GM18870 (cell line): ENCODE results near the gene HS1BP3.

ENCODE experiments used
- ATAC-seq: cut with Tn5 transposase; IDR thresholded peaks from one replicate; pipeline ENCODE4 v1.9.1; 2021; ENCODE audit warnings: moderate library complexity; ENCODE audit not compliant: unreplicated experiment

The HS1BP3 gene

DNA sequence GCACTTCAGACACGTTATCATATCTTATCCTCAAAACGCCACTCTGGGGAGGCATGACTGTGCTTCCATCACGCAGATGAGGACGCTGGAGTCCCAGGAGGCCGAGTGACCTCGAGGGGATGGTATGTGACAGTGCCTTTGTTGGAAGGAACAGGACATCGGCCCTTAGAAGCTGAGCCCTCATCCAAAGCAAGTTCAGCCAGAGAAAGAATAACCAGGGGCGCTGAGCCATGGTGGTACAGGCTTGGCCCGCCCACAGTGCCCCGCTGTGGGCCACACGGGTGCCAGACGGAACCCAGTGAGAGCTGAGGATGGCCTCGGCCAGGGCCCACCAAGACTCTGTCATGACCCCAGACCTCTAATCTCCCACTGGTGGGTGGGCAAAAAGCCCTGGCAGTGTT is 31.3 kb downstream of the HS1BP3 start:
- ATAC-seq, result no peak

DNA sequence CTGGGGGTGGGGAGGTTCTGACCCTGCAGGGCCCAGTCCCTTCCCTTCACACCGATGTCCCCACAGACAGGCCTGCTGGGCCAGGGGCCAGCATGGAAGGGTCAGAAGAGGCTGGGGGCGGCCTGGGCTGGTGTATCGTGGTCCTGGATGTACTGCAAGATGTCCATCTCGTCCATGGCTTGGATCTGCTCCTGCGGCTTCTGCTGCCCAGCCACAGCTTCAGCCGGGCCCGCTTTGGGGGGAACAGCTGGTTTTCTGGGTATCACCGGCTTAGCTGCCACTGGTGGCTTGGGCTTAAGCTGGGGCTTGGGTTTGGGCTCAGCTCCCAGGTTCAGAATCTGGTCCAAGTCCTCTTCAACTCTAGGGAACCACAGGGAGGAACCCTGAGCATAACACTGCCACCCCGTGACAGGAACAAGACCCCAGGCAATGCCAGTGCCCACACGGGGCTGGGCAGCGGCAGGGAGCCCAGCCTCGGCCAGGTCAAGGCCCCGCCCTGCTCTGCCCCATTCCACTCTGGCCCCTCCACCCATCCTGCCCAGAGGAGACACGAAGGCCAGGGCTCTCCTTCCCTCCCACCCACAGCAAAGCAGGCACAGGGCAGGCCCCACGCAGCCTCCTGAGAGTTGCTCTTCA is 31.9 kb downstream of the HS1BP3 start:
- ATAC-seq, result no peak

DNA sequence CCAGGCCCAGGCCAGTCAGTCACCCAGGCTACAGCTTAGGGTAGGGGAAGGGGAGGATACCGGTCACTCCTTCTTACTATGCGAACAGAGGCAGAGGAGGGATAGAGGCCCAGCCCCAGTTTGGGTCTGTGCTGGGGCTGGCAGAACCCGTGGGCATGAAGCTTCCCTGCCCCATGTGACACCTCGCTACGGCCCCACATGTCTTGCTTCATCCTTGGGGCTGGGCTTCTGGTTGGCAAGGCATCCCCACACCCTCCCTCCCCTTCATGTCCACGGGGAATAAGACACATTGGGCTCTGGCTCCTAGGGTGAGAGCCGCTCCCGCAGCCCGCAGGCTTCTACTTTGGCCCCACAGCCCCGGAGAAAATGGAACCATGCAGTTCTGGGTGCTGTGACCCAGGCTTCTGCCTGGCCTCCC is 32.4 kb downstream of the HS1BP3 start:
- no peak for ATAC-seq

DNA sequence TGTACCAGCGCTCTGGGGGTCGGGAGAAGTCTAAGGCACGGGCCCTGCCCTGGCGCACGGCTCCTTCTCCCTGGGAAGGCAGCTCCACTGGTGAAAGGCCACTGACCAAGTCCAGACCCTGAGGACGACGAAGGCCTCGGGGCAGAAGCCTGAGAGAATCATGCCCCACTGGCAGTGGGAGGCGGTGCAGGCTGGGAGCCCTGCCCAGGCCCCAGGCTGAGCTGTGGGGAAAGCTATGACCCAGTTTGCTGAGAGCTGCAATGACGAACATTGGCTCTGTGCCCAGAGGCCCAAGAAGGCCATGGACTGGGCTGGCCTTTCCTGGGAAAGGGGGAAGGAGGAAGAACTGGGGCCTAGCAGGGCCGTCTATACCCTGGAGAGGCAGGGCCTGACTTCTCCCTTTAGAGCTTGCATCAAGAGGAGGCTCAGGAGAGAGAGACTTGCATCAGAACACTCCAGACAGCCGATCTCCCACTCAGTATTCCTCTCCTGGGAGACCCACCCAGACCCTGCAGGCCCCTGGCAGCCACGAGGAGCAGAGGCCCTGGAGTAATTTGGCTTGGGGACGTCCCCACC is 32.9 kb downstream of the HS1BP3 start:
- no peak for ATAC-seq

DNA sequence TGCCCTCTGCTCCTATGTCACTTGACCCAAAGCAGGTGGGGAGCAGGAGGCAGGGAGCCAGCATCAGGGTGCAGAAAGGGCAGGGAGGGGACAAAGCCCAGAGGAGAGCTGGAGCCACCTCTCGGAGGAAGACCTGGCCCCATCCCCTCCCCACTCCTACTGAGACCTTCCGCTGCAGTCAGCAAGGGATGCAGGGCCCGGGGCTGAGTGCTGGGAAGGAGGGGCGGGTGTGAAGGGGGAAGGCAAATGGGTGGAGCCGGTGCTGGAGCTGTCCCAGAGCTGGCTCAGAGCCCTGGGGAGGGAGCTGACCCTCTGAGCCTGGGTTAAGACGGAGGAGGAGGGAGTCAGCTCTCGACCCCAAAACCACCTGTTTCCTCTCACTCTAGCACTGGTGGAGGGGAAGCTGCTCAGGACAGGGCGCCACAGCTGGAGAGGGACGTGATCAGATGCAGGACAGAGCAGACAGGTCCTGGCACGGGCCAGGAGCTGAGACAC is 33.8 kb downstream of the HS1BP3 start:
- no peak for ATAC-seq

DNA sequence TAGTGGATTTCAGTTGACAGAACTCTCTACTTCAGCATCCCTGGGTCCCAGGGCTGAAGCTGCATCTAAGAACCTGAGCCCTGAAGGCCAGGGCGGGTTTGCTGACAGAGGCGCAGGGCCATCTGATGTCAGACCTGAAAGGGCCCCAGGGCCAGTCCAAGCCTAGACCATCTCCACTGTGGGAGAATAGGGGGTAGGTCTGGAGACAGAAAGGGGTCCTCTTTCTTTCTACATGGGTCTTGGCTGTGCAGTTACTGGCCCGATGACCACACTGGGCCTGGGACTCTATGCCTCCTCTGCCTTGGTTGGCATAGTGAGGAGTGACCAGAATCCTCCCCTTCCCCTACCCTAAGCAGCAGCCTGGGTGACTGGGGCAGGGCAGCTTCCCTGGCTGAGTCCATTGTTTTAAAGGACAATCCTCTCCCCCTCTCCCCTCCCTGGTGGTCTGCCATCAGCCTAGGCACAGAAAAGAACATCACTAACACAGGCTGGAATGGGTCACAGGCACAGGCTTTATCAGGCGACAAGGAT is 34.5 kb downstream of the HS1BP3 start:
- ATAC-seq, result no peak

DNA sequence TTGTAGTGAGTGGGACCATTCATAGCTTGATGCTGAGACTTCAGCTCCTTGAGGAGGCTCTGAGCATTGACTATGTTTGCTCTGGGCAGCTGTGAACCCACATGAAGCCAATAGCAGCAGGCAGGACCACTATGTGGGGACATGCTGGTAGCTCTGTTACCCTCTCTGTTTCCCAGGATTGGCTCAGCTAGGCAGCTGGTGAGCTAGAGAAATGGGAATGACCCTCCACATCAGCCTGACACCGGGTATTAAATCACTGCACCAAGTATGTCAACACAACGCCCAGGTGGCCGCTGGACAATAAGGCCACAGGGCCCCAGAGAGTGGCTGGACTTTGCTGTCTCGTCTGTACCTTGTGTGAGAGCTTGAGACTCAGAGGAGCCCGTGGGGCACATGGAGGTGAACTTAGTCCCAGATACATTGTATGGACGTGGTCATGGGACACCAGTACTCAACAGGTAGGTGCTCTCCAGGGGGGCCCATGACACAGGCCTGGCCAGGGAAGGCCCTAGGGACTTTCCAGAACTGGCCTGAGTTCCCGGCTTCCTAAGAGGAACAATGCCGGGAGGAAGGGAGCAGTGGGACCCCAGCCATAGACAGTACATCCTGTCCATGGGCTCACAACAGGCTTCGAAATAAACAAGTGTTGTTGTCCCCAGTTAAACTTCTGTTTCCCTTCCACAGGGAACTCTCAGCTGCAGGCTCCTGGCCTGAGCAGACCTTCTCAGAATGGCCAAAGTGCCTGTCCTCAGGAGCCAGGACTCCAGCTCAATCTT is 35.2 kb downstream of the HS1BP3 start:
- no peak for ATAC-seq

DNA sequence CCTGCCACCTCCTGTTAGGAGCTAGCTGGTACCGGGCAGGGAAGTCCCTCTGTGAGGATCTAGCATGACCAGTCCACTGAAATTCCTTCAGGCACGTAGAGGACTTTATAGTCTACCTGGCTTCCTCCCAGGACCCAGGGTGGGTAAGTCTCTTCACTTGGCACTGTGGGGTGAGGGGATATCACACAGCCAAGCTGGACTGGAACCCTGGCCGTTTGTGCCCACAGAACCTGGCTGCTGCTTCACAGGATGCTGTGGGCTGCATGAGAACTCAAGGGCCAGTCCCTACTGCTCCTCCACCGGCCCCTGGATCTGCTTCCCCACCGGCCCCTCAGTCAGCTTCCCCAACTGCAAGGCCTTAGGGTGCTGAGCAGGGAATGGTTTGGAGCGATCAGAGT is 35.8 kb downstream of the HS1BP3 start:
- no peak for ATAC-seq

DNA sequence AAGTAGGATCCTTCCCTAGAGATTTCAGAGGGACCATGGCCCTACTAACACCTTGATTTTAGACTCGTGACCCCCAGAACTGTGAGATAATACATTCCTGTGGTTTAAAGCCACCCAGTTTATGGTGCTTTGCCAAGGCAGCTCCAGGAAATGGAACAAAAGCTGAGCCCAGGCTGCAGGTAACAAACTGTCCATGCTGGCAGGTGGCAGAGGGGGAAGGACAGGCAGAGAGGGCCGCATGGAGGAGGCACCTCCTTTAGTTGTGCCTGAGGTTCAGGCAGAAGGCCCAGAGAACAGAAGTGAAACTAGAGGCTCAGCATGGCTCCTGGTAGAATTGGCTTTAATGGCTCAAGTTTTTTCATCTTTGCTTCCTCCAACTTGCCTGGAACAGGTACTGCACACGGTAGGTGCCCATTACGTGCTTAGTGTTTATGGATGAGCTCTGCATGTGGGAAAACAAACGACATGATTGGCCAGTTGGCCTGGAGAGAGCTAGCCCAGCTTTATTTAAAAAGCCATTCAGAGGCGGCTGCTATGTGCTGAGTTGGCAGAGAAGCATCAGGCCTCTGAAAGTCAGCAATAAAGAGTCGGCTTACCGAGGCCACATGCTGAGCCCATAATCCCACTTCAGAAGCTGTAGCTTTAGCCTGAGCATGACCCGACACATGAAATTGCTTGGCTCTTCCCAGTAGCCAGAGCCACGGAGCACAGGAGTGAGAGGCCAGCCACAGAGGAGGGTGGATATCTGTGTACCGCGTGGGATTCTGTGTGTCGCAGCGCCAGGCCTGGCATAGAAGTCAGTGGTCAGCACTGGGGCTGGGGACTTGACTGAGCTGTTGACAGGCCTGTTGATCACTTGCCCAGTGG is 36.5 kb downstream of the HS1BP3 start:
- no peak for ATAC-seq

DNA sequence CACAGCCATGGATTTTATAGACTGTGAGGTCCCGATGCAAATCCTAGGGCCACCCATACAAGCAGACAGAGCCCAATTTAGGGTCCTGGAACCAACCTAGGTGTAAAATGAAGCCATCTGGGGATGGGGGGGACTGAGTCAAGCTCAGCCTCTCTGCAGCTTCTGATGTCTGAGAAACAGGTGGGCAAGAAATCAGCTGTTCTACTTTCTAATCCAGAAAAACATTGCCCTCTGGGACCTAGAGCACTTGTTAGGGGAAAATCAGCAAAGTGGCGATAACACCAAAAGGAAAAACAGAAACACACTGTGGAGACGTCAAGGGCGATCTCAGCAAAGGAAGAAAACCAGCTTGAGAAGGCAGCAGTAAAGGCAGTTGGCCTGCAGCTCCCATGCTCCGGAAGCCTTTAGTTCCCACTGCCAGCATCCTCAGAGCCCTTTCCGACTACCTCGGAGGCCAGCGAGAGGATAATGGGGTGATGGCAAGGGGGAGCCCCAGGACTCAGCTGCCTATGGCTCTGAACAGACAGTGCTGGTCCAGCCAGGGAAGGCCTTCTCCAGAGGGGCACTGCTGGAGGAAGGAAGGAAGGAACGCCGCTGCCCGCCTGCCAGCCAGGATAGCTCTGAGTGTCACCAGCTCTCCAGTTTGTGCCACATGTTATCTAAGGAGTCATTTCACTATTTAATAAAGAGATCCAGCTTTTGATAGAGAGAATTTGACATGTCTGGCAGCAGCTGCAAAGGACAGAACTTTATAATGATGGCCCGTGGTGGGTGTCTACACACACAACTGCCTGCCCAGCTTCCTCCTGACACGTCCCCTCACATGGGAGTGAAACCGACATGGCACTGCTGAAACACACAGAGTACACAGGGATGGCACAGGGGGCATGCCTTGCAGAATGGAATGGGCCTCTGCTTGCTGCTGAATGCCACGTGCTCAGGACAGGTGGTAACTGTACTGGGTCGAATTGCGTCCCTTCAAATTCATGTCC is 37.7 kb downstream of the HS1BP3 start:
- no peak for ATAC-seq

DNA sequence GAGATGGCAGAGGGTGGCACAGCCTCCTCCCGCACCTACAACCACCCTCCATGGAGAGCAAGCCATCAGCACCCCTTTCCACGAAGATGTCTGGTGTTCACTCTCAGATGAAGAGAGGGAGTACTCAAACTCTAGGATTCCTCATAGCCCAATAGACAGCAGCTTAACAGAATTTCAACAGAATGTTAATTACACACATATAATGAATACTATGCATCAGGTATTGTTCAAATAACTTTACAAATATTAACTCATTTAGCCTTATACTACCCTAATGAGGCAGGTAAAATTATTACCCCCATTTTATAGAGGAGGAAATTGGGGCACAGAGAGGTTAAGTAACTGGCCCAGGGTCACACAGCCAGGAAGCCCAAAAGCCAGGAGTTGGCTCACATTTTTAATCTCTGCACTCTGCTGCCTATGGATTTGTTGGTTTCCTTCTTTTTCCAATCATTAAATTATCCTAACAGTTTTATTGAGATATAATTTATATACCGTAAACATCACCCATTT is 39.0 kb downstream of the HS1BP3 start:
- no peak for ATAC-seq

DNA sequence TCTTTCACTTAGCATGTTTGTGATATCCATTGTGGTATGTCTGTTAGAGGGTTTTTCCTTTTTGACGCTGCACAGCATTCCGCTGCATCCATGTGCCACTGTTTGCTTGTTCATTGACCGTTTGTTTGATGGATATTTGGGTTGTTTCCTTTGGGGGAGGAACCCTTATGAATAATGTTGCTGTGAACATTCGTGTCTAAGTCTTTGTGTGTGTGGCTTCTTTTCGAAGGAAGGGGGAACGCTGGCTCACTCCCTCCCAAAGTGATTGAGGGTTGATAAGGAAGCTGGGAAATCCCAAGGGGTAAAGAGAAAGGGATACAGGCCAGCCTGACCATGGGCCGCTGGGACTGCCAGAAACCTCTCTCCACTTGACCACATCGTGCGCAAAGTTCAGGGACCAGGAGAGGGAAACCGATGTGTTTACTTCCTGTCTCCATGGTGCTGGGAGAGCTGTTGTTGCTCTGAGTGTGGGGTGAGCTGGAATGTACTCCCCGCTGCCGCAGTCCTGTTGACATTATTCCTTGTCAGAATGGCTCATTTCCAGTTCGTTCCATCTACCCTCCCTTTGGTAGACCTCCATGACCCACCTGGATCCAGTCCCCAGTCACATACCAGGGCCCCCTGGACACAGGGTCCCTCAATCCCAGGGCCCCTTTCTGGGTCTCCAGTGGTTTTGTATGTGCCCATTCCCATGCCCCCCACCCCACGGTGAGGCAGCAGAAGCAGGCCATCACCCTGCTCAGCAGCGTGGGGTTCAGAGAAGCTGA is 39.6 kb downstream of the HS1BP3 start:
- ATAC-seq, result no peak

DNA sequence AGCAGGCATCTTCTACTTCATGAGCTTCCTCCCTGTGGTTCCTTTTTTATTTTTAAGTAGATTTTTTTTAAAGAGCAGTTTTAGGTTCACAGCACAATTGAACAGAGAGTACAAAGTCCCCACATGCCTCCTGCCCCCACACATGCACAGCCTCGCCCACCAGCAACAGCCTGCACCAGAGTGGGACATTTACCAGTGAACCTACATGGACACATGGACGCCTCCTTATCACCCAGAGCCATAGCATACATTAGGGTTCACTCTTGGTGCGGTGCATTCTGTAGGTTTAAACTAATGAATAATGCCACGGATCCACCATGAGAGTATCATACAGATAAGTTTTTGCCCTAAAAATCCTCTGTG is 40.9 kb downstream of the HS1BP3 start:
- ATAC-seq, result no peak

DNA sequence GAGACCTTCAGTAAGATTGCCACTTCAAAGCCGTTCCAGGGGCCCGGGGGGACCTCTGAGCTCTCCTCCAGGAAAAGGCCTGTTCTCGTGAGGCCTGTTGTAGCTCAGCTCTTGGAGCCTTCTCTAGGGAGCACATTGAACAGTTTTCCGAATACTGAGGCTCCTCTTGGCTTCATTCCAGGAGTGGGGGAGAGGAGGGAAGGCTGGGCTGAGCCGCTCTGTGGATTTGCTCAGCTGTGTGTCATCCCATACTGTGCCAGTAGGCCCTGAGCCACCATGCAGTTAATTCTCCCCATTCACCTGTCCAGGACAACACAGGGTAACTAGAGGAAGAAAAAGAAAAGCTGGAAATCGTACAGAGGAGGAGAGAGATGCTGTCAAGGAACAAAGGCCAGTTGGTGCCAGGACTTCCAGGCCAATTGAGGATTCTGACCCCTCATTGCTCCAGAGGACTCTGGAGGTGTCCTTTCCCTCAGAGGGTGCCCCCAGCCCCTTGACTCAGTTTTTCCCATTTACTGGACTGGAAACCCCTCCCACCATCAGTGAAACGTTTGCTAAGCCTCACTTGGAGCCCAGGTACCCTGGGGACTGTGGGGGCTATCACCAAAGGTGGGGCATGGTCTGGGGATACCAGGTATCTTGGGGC is 41.4 kb downstream of the HS1BP3 start:
- no peak for ATAC-seq

DNA sequence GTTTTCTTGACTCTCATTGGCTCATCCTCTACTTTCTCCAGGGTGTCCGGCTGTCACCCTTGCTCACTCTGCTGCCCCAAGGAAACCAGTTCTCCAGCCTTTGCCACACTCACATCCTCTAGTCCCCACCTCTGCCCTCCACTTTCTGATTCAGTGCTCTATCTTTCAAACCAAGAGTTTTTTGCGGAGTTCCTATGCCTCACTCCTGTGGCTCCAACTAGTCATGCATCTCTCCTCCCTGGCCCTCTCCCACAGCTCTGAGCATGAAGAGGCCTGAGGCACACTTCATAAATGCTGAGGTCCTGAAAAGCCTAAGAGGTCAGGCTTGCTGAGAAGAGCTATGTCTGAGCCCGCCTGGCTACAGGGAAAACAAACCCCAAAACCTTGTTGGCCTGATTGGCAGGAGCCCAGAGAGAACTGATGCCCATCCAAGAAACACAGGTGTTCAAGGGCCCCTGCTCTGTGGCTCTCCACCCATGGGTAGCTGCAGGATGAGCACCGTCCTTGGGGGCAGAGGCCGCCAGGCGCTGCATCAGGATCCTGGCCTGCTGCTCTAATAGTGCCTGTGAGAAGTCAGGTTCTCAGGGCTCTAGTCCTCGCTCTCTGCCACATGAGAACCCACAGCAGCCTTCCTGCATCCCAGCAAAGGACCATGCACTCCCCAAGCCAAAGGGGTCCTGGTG is 42.1 kb downstream of the HS1BP3 start:
- no peak for ATAC-seq

DNA sequence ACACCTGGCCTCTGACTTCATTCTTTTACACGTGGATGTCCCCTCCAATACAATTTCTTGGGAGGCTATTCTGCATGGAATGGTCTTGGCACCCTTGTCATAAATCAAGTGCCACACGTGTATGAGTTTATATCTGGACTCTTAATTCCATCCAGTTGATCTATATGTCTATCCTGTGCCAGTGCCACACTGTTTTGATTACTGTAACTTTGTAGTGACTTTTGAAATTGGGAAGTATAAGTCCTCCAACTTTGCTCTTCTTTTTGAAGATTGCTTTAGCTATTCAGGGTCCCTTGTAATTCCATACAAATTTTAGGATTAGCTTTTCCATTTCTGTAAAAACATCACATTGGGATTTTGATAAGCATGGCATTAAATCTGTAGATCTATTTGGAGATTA is 43.5 kb downstream of the HS1BP3 start:
- no peak for ATAC-seq

DNA sequence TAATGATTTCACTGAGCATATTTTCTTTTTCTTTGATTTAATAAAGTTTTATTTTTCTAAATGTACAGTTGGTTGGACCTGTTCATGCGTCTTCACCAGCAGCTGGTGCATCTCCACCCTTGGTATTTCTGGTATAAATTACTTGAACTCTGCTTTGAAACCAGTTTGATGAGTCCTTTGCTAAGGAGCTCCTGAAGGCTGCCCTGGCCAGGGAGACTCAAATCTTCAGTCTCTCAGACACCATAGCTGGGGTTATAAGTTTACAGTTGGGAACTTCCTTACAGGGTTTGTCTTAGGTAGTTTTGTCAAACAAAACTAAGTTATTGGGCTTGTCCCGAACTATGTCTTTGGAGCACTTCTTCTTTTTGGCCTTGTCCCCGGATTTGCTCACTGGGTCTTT is 44.7 kb downstream of the HS1BP3 start:
- no peak for ATAC-seq

DNA sequence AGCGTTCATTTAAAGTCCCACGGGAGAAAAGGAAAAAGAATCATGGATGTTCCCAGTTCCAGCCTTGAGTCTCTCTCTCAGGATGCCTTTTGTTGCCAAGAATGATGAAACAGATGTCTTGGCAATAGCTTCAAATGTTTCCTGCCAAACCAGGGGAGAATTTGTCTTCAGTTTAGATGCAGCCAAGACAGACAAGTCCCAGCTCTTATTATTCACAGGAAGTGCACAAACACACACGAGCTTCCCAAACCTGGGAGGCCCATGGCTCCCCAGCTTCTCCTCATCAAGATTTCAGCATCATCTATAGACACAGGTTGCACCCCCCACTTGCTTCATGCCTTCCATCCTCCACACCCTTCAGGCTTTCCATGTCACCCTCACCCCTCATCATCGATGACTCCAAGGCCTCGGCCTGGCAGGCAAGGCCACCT is 45.9 kb downstream of the HS1BP3 start:
- no peak for ATAC-seq
